B cell (primary cell): ENCODE measurements around the gene PRKN. TPM values are rescaled to one million over a fixed set of nuclear protein-coding genes. Genes with fewer than 3 reads are reported as not detected.

Experiments
- ATAC-seq: fragments of 200-7000 bp; cut with Tn5 transposase; one replicate; pipeline ENCODE4 v1.10.0; 2021; ENCODE audit warnings: low read depth, mild to moderate bottlenecking, moderate number of reproducible peaks, moderate library complexity
- CTCF ChIA-PET: fragments of 350-600 bp; sonication (Branson Sonifier 250); formaldehyde crosslinking; loops from one replicate; lab custom pipeline; 2021; ENCODE audit warnings: antibody characterized with exemption, inconsistent platforms; lab: Charles Lee
- POLR2A ChIA-PET: fragments of 350-600 bp; sonication (Branson Sonifier 250); formaldehyde crosslinking; loops from one replicate; lab custom pipeline; 2021; ENCODE audit warnings: antibody characterized with exemption; lab: Charles Lee
- DNase-seq: peaks from one replicate; pipeline ENCODE4 v3.0.0; 2013
- H2AFZ ChIP-seq: 2 replicates; pipeline ENCODE4 v1.6.1; 2012; ENCODE audit warnings: mild to moderate bottlenecking, low read depth, low read length; ENCODE audit not compliant: insufficient read depth, poor library complexity, severe bottlenecking
- H3K27ac ChIP-seq, 2 donors: 1 replicate in 1 of 2; 2 replicates in 1 of 2; pipeline ENCODE4 v1.5.1; 2012 to 2013; ENCODE audit warnings: low read length in 2 of 2, mild to moderate bottlenecking in 2 of 2, moderate library complexity in 1 of 2
- H3K27me3 ChIP-seq, 4 experiments: fragments of 200-600 bp in 1 of 4; sonication (generic) in 1 of 4; replicated peaks in 1 of 4; 1 replicate in 2 of 4; 2 replicates in 2 of 4; pipeline versions ENCODE4 v1.6.1 to v1.7.0; 2013 to 2016; ENCODE audit warnings: low read length in 3 of 4, mild to moderate bottlenecking in 2 of 4, mixed read lengths in 1 of 4, moderate library complexity in 1 of 4; ENCODE audit not compliant: insufficient read depth in 4 of 4, control insufficient read depth in 3 of 4; ENCODE audit errors: control extremely low read depth in 1 of 4
- H3K36me3 ChIP-seq, 2 experiments: replicated peaks in 1 of 2; 1 replicate in 1 of 2; 2 replicates in 1 of 2; pipeline versions ENCODE4 v1.6.1 to v1.7.1; 2013; ENCODE audit warnings: low read length in 1 of 2; ENCODE audit not compliant: insufficient read depth in 2 of 2, control insufficient read depth in 1 of 2; ENCODE audit errors: control extremely low read depth in 1 of 2, extremely low read depth in 1 of 2
- H3K4me1 ChIP-seq, 2 donors: fragments of 200-600 bp in 1 of 2; sonication (generic) in 1 of 2; 1 replicate in 1 of 2; 2 replicates in 1 of 2; pipeline versions ENCODE4 v1.5.1 to v1.6.1; 2013 to 2017; ENCODE audit warnings: low read length in 2 of 2; ENCODE audit not compliant: control insufficient read depth in 2 of 2, insufficient read depth in 2 of 2
- H3K4me2 ChIP-seq: replicated peaks from 2 replicates; pipeline ENCODE3; 2012; ENCODE audit warnings: mild to moderate bottlenecking, low read depth, low read length; ENCODE audit not compliant: poor library complexity, severe bottlenecking
- H3K4me3 ChIP-seq, 5 experiments: fragments of 200-600 bp in 1 of 5; sonication (generic) in 1 of 5; 1 replicate in 3 of 5; 2 replicates in 2 of 5; pipeline versions ENCODE4 v1.5.1 to v1.7.0; 2011 to 2016; ENCODE audit warnings: low read length in 4 of 5, mild to moderate bottlenecking in 4 of 5, low read depth in 2 of 5, control low read depth in 1 of 5, moderate library complexity in 1 of 5; ENCODE audit not compliant: insufficient read depth in 1 of 5; ENCODE audit errors: control extremely low read depth in 1 of 5, extremely low read depth in 1 of 5
- H3K79me2 ChIP-seq: fragments of 200-600 bp; sonication (generic); one replicate; pipeline ENCODE4 v1.6.0; 2016; ENCODE audit warnings: low read length; ENCODE audit not compliant: control insufficient read depth, insufficient read depth
- H3K9ac ChIP-seq: fragments of 200-600 bp; sonication (generic); 2 replicates; pipeline ENCODE4 v1.6.1; 2017; ENCODE audit warnings: mild to moderate bottlenecking, low read length, moderate library complexity
- H3K9me3 ChIP-seq, 3 donors: one replicate each; pipeline versions ENCODE4 v1.6.1 to v1.7.1; 2013; ENCODE audit warnings: low read length in 2 of 3; ENCODE audit not compliant: control insufficient read depth in 2 of 3, insufficient read depth in 1 of 3; ENCODE audit errors: control extremely low read depth in 1 of 3
- H4K20me1 ChIP-seq: 2 replicates; pipeline ENCODE4 v1.6.0; 2012; ENCODE audit warnings: mild to moderate bottlenecking, low read length; ENCODE audit not compliant: insufficient read depth, control insufficient read depth, poor library complexity, severe bottlenecking
- H3K27ac Mint-ChIP-seq: one replicate; pipeline ENCODE4 v1.8.0; 2021; ENCODE audit warnings: mixed read lengths
- H3K27me3 Mint-ChIP-seq: one replicate; pipeline ENCODE4 v1.8.0; 2021; ENCODE audit warnings: mixed read lengths
- H3K4me1 Mint-ChIP-seq: one replicate; pipeline ENCODE4 v1.8.0; 2021; ENCODE audit warnings: mixed read lengths
- H3K4me3 Mint-ChIP-seq: one replicate; pipeline ENCODE4 v1.8.0; 2021; ENCODE audit warnings: mixed read lengths
- H3K9me3 Mint-ChIP-seq: one replicate; pipeline ENCODE4 v1.8.0; 2022; ENCODE audit warnings: mixed read lengths; ENCODE audit not compliant: insufficient read depth
- CTCF ChIP-seq: fragments of 200-600 bp; IDR thresholded peaks from one replicate; pipeline ENCODE4 v1.8.0; 2022; ENCODE audit warnings: antibody characterized with exemption, mild to moderate bottlenecking
- EZH2 ChIP-seq: IDR thresholded peaks from 2 replicates; pipeline ENCODE4 v1.6.1; 2012; ENCODE audit warnings: borderline replicate concordance, low read depth, mild to moderate bottlenecking, moderate library complexity, low read length; ENCODE audit not compliant: insufficient read depth, poor library complexity, severe bottlenecking
- WGBS: methylation state at CpG from one replicate; pipeline ENCODE4 v1.1.5; 2013; ENCODE audit warnings: missing lambda C conversion rate; ENCODE audit not compliant: insufficient coverage; 5-methylcytosine and 5-hydroxymethylcytosine counted together
- intact Hi-C: fragments of 100-400 bp; cut with micrococcal nuclease; formaldehyde crosslinking; loops from one replicate; pipeline ENCODE4 v1.10.0; 2022
- polyA plus RNA-seq: library from polyadenylated mRNA; depleted of rRNA; stranded (reverse); fragments of >200 nt; gene quantifications from 2 replicates; pipeline ENCODE4 v1.2.3, GENCODE V29; 2012
- total RNA-seq, 2 donors: library from RNA; stranded (reverse); fragments of 120-200 nt in 1 of 2; gene quantifications; 1 replicate in 1 of 2; 2 replicates in 1 of 2; pipeline versions ENCODE4 v1.2.3 to v1.2.4, GENCODE V29; 2013 to 2022

PRKN gene
- total and polyA plus RNA-seq, 2 donors (not counting 1 experiment from before 2014, with no cell fraction given) = 1.6 to 6.2 TPM

GRCh38 chr6:162068340-162068739, 659.2 kb downstream of the PRKN start:
- Histone ChIP-seq H2AFZ (no peak overlapping the region), H3K36me3 (no peaks in the 10 kb centered on the region), H3K9me3 (peaks cover 0 to 22% (median 0%) of the 10 kb centered on the region in 3 donors), H3K79me2 (no peaks in the 10 kb centered on the region), H3K4me1 (no peaks in the 10 kb centered on the region), H3K4me3 (no peak overlapping the region), H4K20me1 (no peaks in the 10 kb centered on the region), H3K4me2 (no peak overlapping the region), H3K27me3 (no peaks in the 10 kb centered on the region), H3K27ac (no peak overlapping the region), H3K9ac (no peak overlapping the region)
- DNase-seq (no peak), ATAC-seq (no peak)
- intact Hi-C loops = no loop called here
- no peak overlapping the region for H3K27ac Mint-ChIP-seq
- peaks cover 16% of the 10 kb centered on the region for H3K9me3 Mint-ChIP-seq
- TF ChIP-seq EZH2 = no peak
- no peak for TF ChIP-seq CTCF
- 40% methylated on average over 3 of the region's 4 CpGs for WGBS
- H3K27me3 Mint-ChIP-seq = no peaks in the 10 kb centered on the region
- no peaks in the 10 kb centered on the region for H3K4me1 Mint-ChIP-seq
- H3K4me3 Mint-ChIP-seq = no peak overlapping the region
- ChIA-PET POLR2A (no interaction called here), CTCF (no interaction called here)

- Histone ChIP-seq H3K27ac (no peak overlapping the region), H3K27me3 (no peaks in the 10 kb centered on the region), H3K36me3 (no peaks in the 10 kb centered on the region), H3K4me2 (no peak overlapping the region), H4K20me1 (no peaks in the 10 kb centered on the region), H2AFZ (no peak overlapping the region), H3K4me1 (no peaks in the 10 kb centered on the region), H3K79me2 (no peaks in the 10 kb centered on the region), H3K4me3 (no peak overlapping the region), H3K9me3 (peaks cover 0 to 10% (median 0%) of the 10 kb centered on the region in 3 donors), H3K9ac (no peak overlapping the region)
- ATAC-seq = no peak
- H3K4me3 Mint-ChIP-seq = no peak overlapping the region
- H3K27ac Mint-ChIP-seq = no peak overlapping the region
- DNase-seq = no peak
- WGBS = 94% methylated on average over 9 of the region's 9 CpGs
- peaks cover 6% of the 10 kb centered on the region for H3K9me3 Mint-ChIP-seq
- TF ChIP-seq CTCF = no peak
- no peak for TF ChIP-seq EZH2
- intact Hi-C loops = no loop called here
- H3K4me1 Mint-ChIP-seq = no peaks in the 10 kb centered on the region
- H3K27me3 Mint-ChIP-seq = no peaks in the 10 kb centered on the region
- ChIA-PET POLR2A (no interaction called here), CTCF (no interaction called here)
Measured at GRCh38 chr6:162063666-162064065, 663.9 kb downstream of the PRKN start.
